KMS-11 (cell line): ENCODE data around the gene ISG20L2.

Source experiments
- H2AFZ ChIP-seq: fragments of 200-600 bp; sonication (generic); 2 replicates; pipeline ENCODE4 v1.6.1; 2016; ENCODE audit warnings: antibody characterized with exemption, mixed run types, low read depth
- H3K27ac ChIP-seq: fragments of 200-600 bp; sonication (generic); 2 replicates; pipeline ENCODE4 v1.6.1; 2016; ENCODE audit warnings: mild to moderate bottlenecking, mixed run types
- H3K27me3 ChIP-seq: fragments of 200-600 bp; sonication (generic); 2 replicates; pipeline ENCODE4 v1.6.1; 2017; ENCODE audit warnings: mild to moderate bottlenecking, low read depth, mixed run types, moderate library complexity; ENCODE audit not compliant: insufficient read depth
- H3K36me3 ChIP-seq: fragments of 200-600 bp; sonication (generic); 2 replicates; pipeline ENCODE4 v1.6.1; 2017; ENCODE audit warnings: mild to moderate bottlenecking, mixed run types; ENCODE audit not compliant: insufficient read depth
- H3K4me1 ChIP-seq: fragments of 200-600 bp; sonication (generic); 2 replicates; pipeline ENCODE4 v1.6.1; 2016; ENCODE audit warnings: mild to moderate bottlenecking, low read depth, mixed run types; ENCODE audit not compliant: poor library complexity, severe bottlenecking
- H3K4me2 ChIP-seq: fragments of 200-600 bp; sonication (generic); 2 replicates; pipeline ENCODE4 v1.7.0; 2016; ENCODE audit warnings: mild to moderate bottlenecking, mixed run types
- H3K4me3 ChIP-seq: fragments of 200-600 bp; sonication (generic); IDR thresholded peaks from 2 replicates; pipeline ENCODE4 v1.6.1; 2017; ENCODE audit warnings: low read depth, low read length, mixed read lengths; ENCODE audit not compliant: insufficient read depth
- H3K79me2 ChIP-seq: fragments of 200-600 bp; sonication (generic); 2 replicates; pipeline ENCODE4 v1.6.1; 2016; ENCODE audit warnings: low read depth, mixed run types; ENCODE audit not compliant: insufficient read depth
- H3K9ac ChIP-seq: fragments of 200-600 bp; sonication (generic); 2 replicates; pipeline ENCODE4 v1.6.1; 2016; ENCODE audit warnings: mild to moderate bottlenecking, mixed run types
- H4K20me1 ChIP-seq: fragments of 200-600 bp; sonication (generic); 2 replicates; pipeline ENCODE4 v1.6.1; 2016; ENCODE audit warnings: mild to moderate bottlenecking, mixed run types; ENCODE audit not compliant: insufficient read depth
- TF ChIP-seq, protein P1 (sequence below): fragments of 200-600 bp; sonication (generic); conservative IDR thresholded peaks from 2 replicates; pipeline ENCODE4 v1.6.1; 2017; ENCODE audit warnings: low read depth, mild to moderate bottlenecking, antibody characterized with exemption, low read length, moderate library complexity, mixed read lengths

ISG20L2 gene

GRCh38 chr1:156754219-156754618 lies 25.7 kb upstream of the ISG20L2 start:
- no peak overlapping the region for H3K9ac ChIP-seq
- H2AFZ ChIP-seq: no peak overlapping the region
- no peak overlapping the region for H3K27ac ChIP-seq
- H3K4me2 ChIP-seq: no peak overlapping the region
- TF ChIP-seq, protein P1, sequence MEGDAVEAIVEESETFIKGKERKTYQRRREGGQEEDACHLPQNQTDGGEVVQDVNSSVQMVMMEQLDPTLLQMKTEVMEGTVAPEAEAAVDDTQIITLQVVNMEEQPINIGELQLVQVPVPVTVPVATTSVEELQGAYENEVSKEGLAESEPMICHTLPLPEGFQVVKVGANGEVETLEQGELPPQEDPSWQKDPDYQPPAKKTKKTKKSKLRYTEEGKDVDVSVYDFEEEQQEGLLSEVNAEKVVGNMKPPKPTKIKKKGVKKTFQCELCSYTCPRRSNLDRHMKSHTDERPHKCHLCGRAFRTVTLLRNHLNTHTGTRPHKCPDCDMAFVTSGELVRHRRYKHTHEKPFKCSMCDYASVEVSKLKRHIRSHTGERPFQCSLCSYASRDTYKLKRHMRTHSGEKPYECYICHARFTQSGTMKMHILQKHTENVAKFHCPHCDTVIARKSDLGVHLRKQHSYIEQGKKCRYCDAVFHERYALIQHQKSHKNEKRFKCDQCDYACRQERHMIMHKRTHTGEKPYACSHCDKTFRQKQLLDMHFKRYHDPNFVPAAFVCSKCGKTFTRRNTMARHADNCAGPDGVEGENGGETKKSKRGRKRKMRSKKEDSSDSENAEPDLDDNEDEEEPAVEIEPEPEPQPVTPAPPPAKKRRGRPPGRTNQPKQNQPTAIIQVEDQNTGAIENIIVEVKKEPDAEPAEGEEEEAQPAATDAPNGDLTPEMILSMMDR: no peak
- peaks cover 16% of the 10 kb centered on the region for H3K4me1 ChIP-seq
- H3K36me3 ChIP-seq: no peaks in the 10 kb centered on the region
- H3K27me3 ChIP-seq: no peaks in the 10 kb centered on the region
- peaks cover 45% of the 10 kb centered on the region for H3K79me2 ChIP-seq
- H3K4me3 ChIP-seq: no peak overlapping the region
- no peaks in the 10 kb centered on the region for H4K20me1 ChIP-seq

DNA sequence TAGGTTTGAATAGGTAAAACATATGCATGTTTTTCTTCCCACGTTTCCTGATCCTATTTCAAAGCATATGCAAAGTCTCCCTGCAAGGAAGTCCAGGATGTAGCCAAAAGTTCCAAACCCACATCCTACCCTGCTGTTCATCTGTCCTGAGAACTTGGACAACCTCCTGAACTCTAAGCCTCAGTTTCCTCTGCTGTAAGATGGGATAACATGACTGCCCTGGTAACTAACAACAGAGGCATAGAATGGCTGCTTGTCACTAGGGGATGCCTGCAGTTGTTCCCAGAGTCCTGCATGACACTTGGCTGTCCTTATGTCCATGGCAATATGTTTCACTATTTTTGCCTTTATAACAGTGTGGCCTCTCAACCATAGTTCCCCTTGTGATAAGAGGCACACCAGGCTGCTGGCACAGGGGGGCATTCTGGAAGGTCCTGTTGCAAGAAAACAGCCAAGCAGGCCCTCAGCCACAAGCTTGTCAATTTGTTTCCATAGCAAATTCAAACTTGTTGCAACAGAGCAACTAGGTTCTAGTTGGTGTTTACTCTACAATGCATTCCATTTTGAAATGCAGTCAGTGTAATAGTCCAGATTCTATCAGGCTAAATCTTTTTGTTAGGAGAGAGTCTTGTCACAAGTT lies 24.4 kb upstream of the ISG20L2 start:
- H2AFZ ChIP-seq: no peak overlapping the region
- peak overlapping the region; percentile 77; the same call in 1 of the 2 replicates for H3K27ac ChIP-seq
- H3K79me2 ChIP-seq: peaks cover 58% of the 10 kb centered on the region
- H3K27me3 ChIP-seq: no peaks in the 10 kb centered on the region
- no peaks in the 10 kb centered on the region for H3K36me3 ChIP-seq
- H3K4me1 ChIP-seq: peaks cover 24% of the 10 kb centered on the region
- TF ChIP-seq, protein P1: no peak
- peak overlapping the region; percentile 100 for H3K4me3 ChIP-seq
- peak overlapping the region; percentile 69 for H3K4me2 ChIP-seq
- H3K9ac ChIP-seq: peak overlapping the region; percentile 92; the same call in 1 of the 2 replicates
- no peaks in the 10 kb centered on the region for H4K20me1 ChIP-seq

DNA sequence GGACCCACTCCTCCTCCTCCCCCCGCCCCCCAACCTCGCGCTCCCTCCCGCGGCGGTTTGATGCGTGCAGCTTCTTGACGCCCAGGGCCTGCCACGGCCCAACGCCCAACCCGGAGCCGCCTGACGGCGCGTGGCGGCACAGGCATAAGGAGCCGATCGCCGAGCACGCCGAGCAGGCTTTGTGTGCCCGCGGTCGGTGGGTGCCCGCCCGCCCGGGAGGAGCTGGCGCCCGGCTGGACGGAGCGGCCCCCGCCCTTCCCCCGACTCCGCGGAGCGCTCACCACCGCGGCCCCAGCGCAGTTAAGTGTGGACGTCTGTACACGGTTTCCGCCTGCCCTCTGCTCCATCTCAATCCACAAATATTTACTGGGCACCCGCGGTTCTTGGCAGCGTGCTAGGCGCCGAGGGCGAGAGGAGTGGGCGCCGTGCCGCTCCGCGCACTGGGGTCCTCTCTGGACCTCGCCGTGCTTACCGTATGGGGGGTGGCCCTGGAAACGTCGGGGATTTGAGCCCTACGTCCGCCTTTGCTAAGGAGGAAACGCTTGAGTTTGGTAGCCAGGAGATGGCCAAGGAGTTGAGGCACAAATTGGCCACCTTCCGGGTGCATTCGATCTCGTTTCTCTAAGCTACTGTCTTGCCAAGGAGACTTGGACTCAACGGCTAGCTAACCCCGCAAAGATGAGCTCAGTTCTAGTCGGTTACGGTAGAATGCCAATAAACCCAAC lies 23.4 kb upstream of the ISG20L2 start:
- Histone ChIP-seq H3K36me3 (no peaks in the 10 kb centered on the region), H2AFZ (peak overlapping the region; percentile 83), H4K20me1 (no peaks in the 10 kb centered on the region), H3K27me3 (no peaks in the 10 kb centered on the region), H3K4me3 (peak overlapping the region; percentile 100), H3K4me2 (peak overlapping the region; percentile 69), H3K9ac (peak overlapping the region; percentile 92), H3K79me2 (peaks cover 67% of the 10 kb centered on the region), H3K4me1 (peaks cover 32% of the 10 kb centered on the region), H3K27ac (peak overlapping the region; percentile 77)
- TF ChIP-seq, protein P1: 0 out of 2 replicates have a peak, but pooled peaks have one; percentile 34

DNA sequence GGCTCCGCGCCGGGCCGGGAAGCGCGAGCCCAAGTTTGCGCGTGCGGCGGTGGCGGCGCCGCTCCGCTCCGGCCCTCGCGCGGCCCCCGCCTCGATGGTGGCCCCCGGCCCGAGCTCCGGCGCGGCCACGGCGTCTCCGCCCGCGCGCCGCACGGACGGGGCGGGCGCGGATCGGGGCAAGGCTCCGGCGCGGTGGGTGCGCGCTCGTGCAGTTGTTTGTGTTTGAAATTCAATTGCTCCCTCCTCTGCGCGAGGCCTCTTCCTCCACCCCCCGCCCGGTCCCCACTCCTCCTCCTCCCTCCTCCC lies 22.8 kb upstream of the ISG20L2 start, which contains the start of gene HDGF:
HDGF (minus strand) TSS at position 225 of the 306 bp plus-strand sequence. CDS start 246 bp downstream, outside the sequence.
- peaks cover 72% of the 10 kb centered on the region for H3K79me2 ChIP-seq
- no peaks in the 10 kb centered on the region for H3K27me3 ChIP-seq
- H3K27ac ChIP-seq: peak within 1 kb of the TSS; percentile 85
- peak within 1 kb of the TSS; percentile 83 for H2AFZ ChIP-seq
- TF ChIP-seq, protein P1: no peak
- H3K36me3 ChIP-seq: no peaks in the 10 kb centered on the region
- H3K4me1 ChIP-seq: peaks cover 37% of the 10 kb centered on the region
- H3K9ac ChIP-seq: peak within 1 kb of the TSS; percentile 92
- H3K4me3 ChIP-seq: peak within 1 kb of the TSS; percentile 100
- peaks cover under 1% of the 10 kb centered on the region; the same call in 1 of the 2 replicates for H4K20me1 ChIP-seq
- peak within 1 kb of the TSS; percentile 97 for H3K4me2 ChIP-seq
